Frontal cortex (tissue), 4 donors: ENCODE data around the gene MPP1. TPM values are rescaled to one million over a fixed set of nuclear protein-coding genes. Genes with fewer than 3 reads are reported as not detected.

ENCODE experiments used
- DNase-seq, 2 donors: peaks; one replicate each; pipeline ENCODE4 v3.0.0; 2012; ENCODE audit warnings: low spot score in 2 of 2
- FAIRE-seq: peaks from 2 replicates; lab custom pipeline; 2012; peaks lifted over from hg19 to GRCh38; lab: Jason Lieb, UNC
- small RNA-seq: library from RNA; depleted of rRNA; stranded (forward); fragments of <200 nt; gene quantifications from one replicate; pipeline ENCODE3, GENCODE V24; 2014
- total RNA-seq: library from RNA; depleted of rRNA; stranded (reverse); fragments of >200 nt; gene quantifications from one replicate; pipeline ENCODE4 v1.2.3, GENCODE V29; 2014
- donor health status: control.
- donor health status: control.
- donor health status: control.

Gene MPP1
- total RNA-seq, 1 donor from 2014 or later, result 20.0 TPM

- FAIRE-seq, result no peak
- no peak for DNase-seq
These were observed 69.4 kb downstream of the MPP1 start for GRCh38 chrX:154735695-154736393.

- no peak for FAIRE-seq
- no peak for DNase-seq
These were observed 71.1 kb downstream of the MPP1 start for GRCh38 chrX:154734061-154734781.

- no peak for FAIRE-seq
These were observed 72.2 kb downstream of the MPP1 start for GRCh38 chrX:154733066-154733425.

GRCh38 chrX:154732421-154733065 is 72.7 kb downstream of the MPP1 start:
- DNase-seq (no peak), FAIRE-seq (no peak)

More at GRCh38 chrX:154733066-154733425, 72.2 kb downstream of the MPP1 start:
- no peak for DNase-seq

- FAIRE-seq, result no peak
- DNase-seq, result no peak
These were observed 73.4 kb downstream of the MPP1 start for GRCh38 chrX:154731881-154732280.

GRCh38 chrX:154731184-154731583 is 74.1 kb downstream of the MPP1 start:
- DNase-seq (no peak), FAIRE-seq (no peak)

- no peak for FAIRE-seq
- no peak for DNase-seq
These were observed 74.9 kb downstream of the MPP1 start for GRCh38 chrX:154730253-154730891.

- no peak for FAIRE-seq
These were observed 75.8 kb downstream of the MPP1 start for GRCh38 chrX:154729439-154729838.

More at GRCh38 chrX:154729439-154729838, 75.8 kb downstream of the MPP1 start:
- DNase-seq, result no peak

Small RNA genes lying within 50 kb of the gene (small RNA-seq; reads per million reads assigned to genes)
- not detected for gene SNORA36A

Other genes with a start within 250 kb of the MPP1 start
- gene CTAG1A, start 220.4 kb downstream of the MPP1 start, total RNA-seq, result not detected
- gene CTAG1B, start 186.2 kb downstream of the MPP1 start, total RNA-seq, result not detected
- gene CTAG2, start 151.9 kb downstream of the MPP1 start, total RNA-seq, result not detected
- 0.82 TPM for gene GAB3, start 54.4 kb downstream of the MPP1 start, total RNA-seq
- 17.5 TPM for gene DKC1, start 42.6 kb downstream of the MPP1 start, total RNA-seq
- gene SMIM9, start 29.2 kb upstream of the MPP1 start, total RNA-seq, result not detected
- 2.4 TPM for gene F8A1, start 80.9 kb upstream of the MPP1 start, total RNA-seq
- 6.1 TPM for gene F8, start 217.2 kb upstream of the MPP1 start, total RNA-seq
- gene FUNDC2, start 221.4 kb upstream of the MPP1 start, total RNA-seq, result 28.9 TPM